K562 (cell line): Measurements from ENCODE around the gene FNDC4. TPM values are rescaled to one million over a fixed set of nuclear protein-coding genes. Genes with fewer than 3 reads are reported as not detected.

ENCODE experiments used
- ADNP ChIP-seq: fragments of 200-800 bp; sonication (Bioruptor generic); IDR thresholded peaks from 2 replicates; pipeline ENCODE4 v1.6.1; 2016; ENCODE audit warnings: missing genetic modification characterization, missing compliant biosample characterization
- BCOR ChIP-seq: fragments of 450-650 bp; IDR thresholded peaks from 2 replicates; pipeline ENCODE4 v1.6.1; 2016
- CBFA2T3 ChIP-seq: fragments of 450-650 bp; IDR thresholded peaks from 2 replicates; pipeline ENCODE4 v1.6.1; 2017
- CEBPB ChIP-seq: fragments of 450-650 bp; IDR thresholded peaks from 2 replicates; pipeline ENCODE4 v1.6.1; 2016; ENCODE audit warnings: missing genetic modification characterization, missing compliant biosample characterization
- CEBPG ChIP-seq, 3 experiments: fragments of 200-800 bp in 1 of 3; sonication (Bioruptor generic) in 1 of 3; sonication (generic) in 1 of 3; formaldehyde crosslinking in 1 of 3; IDR thresholded peaks in 2 of 3; conservative IDR thresholded peaks in 1 of 3; 2 replicates each; pipeline versions ENCODE4 v1.6.1 to v1.8.0; 2016 to 2022; ENCODE audit warnings: missing compliant biosample characterization in 2 of 3, missing genetic modification characterization in 2 of 3, mild to moderate bottlenecking in 1 of 3, missing genetic modification reagents in 1 of 3
- FOXK1 ChIP-seq: sonication (generic); formaldehyde crosslinking; IDR thresholded peaks from 2 replicates; pipeline ENCODE4 v1.8.0; 2022; ENCODE audit warnings: missing genetic modification reagents, mild to moderate bottlenecking, borderline replicate concordance
- HNRNPUL1 ChIP-seq: fragments of 200-400 bp; formaldehyde crosslinking; IDR thresholded peaks from 2 replicates; pipeline ENCODE4 v1.6.1; 2017; ENCODE audit warnings: low read length
- KDM1A ChIP-seq, 2 experiments: fragments of 450-650 bp; IDR thresholded peaks; 2 replicates each; pipeline ENCODE4 v1.6.1; 2016; ENCODE audit warnings: mild to moderate bottlenecking in 2 of 2
- KHSRP ChIP-seq: fragments of 450-650 bp; IDR thresholded peaks from 2 replicates; pipeline ENCODE4 v1.6.1; 2017
- NR2F6 ChIP-seq: fragments of 450-650 bp; formaldehyde crosslinking; IDR thresholded peaks from 2 replicates; pipeline ENCODE4 v1.4.0; 2020; ENCODE audit warnings: mild to moderate bottlenecking
- RFX7 ChIP-seq: fragments of 250-450 bp; sonication (Bioruptor Pico); IDR thresholded peaks from 2 replicates; pipeline ENCODE4 v1.5.1; 2021; ENCODE audit warnings: mild to moderate bottlenecking
- SMC3 ChIP-seq: conservative IDR thresholded peaks from 2 replicates; pipeline ENCODE4 v1.6.1; 2011; ENCODE audit warnings: low read depth, low read length, improper control_type of control experiment; ENCODE audit not compliant: insufficient read depth
- TEAD2 ChIP-seq: fragments of 450-650 bp; IDR thresholded peaks from 2 replicates; pipeline ENCODE4 v1.6.1; 2016; ENCODE audit warnings: missing genetic modification characterization, control low read depth, missing compliant biosample characterization
- ZNF121 ChIP-seq: sonication (generic); formaldehyde crosslinking; conservative IDR thresholded peaks from 2 replicates; pipeline ENCODE4 v1.8.0; 2022; ENCODE audit warnings: missing genetic modification reagents
- polyA plus RNA-seq, 8 experiments: library from polyadenylated mRNA; depleted of rRNA in 4 of 8; stranded (reverse) in 5 of 8; unstranded in 3 of 8; fragments of >200 nt; fragmentation: Nextera tagmentation in 2 of 8; fragmentation: Illumina TruSeq in 1 of 8; extraction: Ambion mirVana in 2 of 8; extraction: Trizol in 1 of 8; gene quantifications; 2 replicates each; pipeline versions ENCODE4 v1.2.1 to v1.2.3, GENCODE V29; 2011 to 2014; ENCODE audit warnings: inconsistent platforms in 1 of 8, missing spikeins in 1 of 8
- total RNA-seq, 7 experiments: library from RNA; depleted of rRNA in 6 of 7; stranded (reverse); fragments of >200 nt in 6 of 7; fragmentation: Illumina TruSeq in 2 of 7; extraction: Trizol in 2 of 7; gene quantifications; 2 replicates each; pipeline versions ENCODE4 v1.2.1 to v1.2.3, GENCODE V29; 2011 to 2021; ENCODE audit warnings: low replicate concordance in 1 of 7
- TF ChIP-seq, protein P1 (sequence below): sonication (generic); IDR thresholded peaks from 2 replicates; pipeline ENCODE4 v1.6.1; 2016
- TF ChIP-seq, protein P2 (sequence below): fragments of 450-650 bp; formaldehyde crosslinking; IDR thresholded peaks from 2 replicates; pipeline ENCODE4 v1.4.0; 2020; ENCODE audit warnings: mild to moderate bottlenecking, moderate library complexity
- TF ChIP-seq, protein P3 (sequence below): IDR thresholded peaks from 2 replicates; pipeline ENCODE4 v1.6.1; 2014; ENCODE audit warnings: antibody characterized with exemption
- TF ChIP-seq, protein P4 (sequence below), 2 experiments: fragments of 450-650 bp; IDR thresholded peaks; 2 replicates each; pipeline ENCODE4 v1.6.1; 2018; ENCODE audit warnings: mild to moderate bottlenecking in 2 of 2, low read depth in 1 of 2; ENCODE audit not compliant: partially characterized antibody in 2 of 2
- TF ChIP-seq, protein P5 (sequence below), 2 experiments: IDR thresholded peaks; 2 replicates each; pipeline ENCODE4 v1.6.1; 2012; ENCODE audit warnings: improper control_type of control experiment in 2 of 2, low read depth in 2 of 2, low read length in 2 of 2, borderline replicate concordance in 1 of 2

Gene FNDC4
- total and polyA plus RNA-seq, 9 of the 15 experiments (the other 6 are each of a cell fraction or from before 2014, with no cell fraction given) = 0.28 to 4.9 (median 2.3) TPM

DNA sequence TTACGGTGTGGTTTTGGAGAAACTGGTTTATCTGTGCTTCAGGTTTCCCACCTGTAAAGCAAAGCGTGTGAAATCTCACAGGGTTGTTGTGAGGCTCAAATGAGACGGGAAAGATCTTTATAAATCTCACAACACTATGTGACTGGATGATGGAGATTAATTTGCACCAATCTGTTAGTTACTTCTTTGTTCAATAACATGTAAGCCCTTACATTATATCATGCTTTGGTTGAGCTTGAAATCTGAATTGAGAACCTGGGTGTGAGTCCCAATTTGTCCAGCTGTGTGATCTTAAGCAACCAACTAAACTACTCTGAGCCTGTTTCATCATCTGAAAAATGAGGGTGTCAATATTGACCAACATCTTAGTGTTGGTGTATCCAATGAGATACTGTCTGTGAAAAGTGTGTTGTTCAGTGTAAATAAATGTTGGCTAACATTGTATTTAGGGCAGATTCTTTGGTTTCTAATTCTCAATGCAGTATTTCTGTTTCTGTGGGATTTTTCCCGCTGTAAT lies 898 bp upstream of the FNDC4 start (continued):
- TF ChIP-seq, protein P1, sequence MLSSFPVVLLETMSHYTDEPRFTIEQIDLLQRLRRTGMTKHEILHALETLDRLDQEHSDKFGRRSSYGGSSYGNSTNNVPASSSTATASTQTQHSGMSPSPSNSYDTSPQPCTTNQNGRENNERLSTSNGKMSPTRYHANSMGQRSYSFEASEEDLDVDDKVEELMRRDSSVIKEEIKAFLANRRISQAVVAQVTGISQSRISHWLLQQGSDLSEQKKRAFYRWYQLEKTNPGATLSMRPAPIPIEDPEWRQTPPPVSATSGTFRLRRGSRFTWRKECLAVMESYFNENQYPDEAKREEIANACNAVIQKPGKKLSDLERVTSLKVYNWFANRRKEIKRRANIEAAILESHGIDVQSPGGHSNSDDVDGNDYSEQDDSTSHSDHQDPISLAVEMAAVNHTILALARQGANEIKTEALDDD = no peak
- TF ChIP-seq, protein P2, sequence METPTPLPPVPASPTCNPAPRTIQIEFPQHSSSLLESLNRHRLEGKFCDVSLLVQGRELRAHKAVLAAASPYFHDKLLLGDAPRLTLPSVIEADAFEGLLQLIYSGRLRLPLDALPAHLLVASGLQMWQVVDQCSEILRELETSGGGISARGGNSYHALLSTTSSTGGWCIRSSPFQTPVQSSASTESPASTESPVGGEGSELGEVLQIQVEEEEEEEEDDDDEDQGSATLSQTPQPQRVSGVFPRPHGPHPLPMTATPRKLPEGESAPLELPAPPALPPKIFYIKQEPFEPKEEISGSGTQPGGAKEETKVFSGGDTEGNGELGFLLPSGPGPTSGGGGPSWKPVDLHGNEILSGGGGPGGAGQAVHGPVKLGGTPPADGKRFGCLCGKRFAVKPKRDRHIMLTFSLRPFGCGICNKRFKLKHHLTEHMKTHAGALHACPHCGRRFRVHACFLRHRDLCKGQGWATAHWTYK (CRISPR knock-in tag) = no peak
- TF ChIP-seq FOXK1 (CRISPR knock-in tag) = no peak
- TF ChIP-seq, protein P3, sequence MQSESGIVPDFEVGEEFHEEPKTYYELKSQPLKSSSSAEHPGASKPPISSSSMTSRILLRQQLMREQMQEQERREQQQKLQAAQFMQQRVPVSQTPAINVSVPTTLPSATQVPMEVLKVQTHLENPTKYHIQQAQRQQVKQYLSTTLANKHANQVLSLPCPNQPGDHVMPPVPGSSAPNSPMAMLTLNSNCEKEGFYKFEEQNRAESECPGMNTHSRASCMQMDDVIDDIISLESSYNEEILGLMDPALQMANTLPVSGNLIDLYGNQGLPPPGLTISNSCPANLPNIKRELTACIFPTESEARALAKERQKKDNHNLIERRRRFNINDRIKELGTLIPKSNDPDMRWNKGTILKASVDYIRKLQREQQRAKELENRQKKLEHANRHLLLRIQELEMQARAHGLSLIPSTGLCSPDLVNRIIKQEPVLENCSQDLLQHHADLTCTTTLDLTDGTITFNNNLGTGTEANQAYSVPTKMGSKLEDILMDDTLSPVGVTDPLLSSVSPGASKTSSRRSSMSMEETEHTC = no peak
- TF ChIP-seq NR2F6 (CRISPR knock-in tag) = no peak
- TF ChIP-seq, protein P4, sequence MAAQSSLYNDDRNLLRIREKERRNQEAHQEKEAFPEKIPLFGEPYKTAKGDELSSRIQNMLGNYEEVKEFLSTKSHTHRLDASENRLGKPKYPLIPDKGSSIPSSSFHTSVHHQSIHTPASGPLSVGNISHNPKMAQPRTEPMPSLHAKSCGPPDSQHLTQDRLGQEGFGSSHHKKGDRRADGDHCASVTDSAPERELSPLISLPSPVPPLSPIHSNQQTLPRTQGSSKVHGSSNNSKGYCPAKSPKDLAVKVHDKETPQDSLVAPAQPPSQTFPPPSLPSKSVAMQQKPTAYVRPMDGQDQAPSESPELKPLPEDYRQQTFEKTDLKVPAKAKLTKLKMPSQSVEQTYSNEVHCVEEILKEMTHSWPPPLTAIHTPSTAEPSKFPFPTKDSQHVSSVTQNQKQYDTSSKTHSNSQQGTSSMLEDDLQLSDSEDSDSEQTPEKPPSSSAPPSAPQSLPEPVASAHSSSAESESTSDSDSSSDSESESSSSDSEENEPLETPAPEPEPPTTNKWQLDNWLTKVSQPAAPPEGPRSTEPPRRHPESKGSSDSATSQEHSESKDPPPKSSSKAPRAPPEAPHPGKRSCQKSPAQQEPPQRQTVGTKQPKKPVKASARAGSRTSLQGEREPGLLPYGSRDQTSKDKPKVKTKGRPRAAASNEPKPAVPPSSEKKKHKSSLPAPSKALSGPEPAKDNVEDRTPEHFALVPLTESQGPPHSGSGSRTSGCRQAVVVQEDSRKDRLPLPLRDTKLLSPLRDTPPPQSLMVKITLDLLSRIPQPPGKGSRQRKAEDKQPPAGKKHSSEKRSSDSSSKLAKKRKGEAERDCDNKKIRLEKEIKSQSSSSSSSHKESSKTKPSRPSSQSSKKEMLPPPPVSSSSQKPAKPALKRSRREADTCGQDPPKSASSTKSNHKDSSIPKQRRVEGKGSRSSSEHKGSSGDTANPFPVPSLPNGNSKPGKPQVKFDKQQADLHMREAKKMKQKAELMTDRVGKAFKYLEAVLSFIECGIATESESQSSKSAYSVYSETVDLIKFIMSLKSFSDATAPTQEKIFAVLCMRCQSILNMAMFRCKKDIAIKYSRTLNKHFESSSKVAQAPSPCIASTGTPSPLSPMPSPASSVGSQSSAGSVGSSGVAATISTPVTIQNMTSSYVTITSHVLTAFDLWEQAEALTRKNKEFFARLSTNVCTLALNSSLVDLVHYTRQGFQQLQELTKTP (IDR thresholded peaks at IDR 0.05; ENCODE audit: low read depth in 1 of 2, partially characterized antibody in 2 of 2) = no peak
- TF ChIP-seq ZNF121 = no peak
- TF ChIP-seq, protein P5, sequence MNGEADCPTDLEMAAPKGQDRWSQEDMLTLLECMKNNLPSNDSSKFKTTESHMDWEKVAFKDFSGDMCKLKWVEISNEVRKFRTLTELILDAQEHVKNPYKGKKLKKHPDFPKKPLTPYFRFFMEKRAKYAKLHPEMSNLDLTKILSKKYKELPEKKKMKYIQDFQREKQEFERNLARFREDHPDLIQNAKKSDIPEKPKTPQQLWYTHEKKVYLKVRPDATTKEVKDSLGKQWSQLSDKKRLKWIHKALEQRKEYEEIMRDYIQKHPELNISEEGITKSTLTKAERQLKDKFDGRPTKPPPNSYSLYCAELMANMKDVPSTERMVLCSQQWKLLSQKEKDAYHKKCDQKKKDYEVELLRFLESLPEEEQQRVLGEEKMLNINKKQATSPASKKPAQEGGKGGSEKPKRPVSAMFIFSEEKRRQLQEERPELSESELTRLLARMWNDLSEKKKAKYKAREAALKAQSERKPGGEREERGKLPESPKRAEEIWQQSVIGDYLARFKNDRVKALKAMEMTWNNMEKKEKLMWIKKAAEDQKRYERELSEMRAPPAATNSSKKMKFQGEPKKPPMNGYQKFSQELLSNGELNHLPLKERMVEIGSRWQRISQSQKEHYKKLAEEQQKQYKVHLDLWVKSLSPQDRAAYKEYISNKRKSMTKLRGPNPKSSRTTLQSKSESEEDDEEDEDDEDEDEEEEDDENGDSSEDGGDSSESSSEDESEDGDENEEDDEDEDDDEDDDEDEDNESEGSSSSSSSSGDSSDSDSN (IDR thresholded peaks at IDR 0.05; ENCODE audit: borderline replicate concordance in 1 of 2, low read depth in 2 of 2, low read length in 2 of 2) = no peak
- peak; percentile 96 for TF ChIP-seq BCOR
- no peak for TF ChIP-seq RFX7 (CRISPR knock-in tag)
- no peak for TF ChIP-seq SMC3
- peak; percentile 76 to 80; a peak in 3 of 4 replicates for TF ChIP-seq KDM1A (IDR thresholded peaks at IDR 0.05)
- TF ChIP-seq CEBPB (tag) = peak; percentile 60
- TF ChIP-seq CBFA2T3 = no peak
- no peak for TF ChIP-seq CEBPG (CRISPR knock-in tag; IDR thresholded peaks at IDR 0.05)
- peak; percentile 51 to 79; a peak in 3 of 4 replicates for TF ChIP-seq CEBPG (tag; conservative IDR thresholded peaks at IDR 0.05 in 1 of 2, IDR thresholded peaks at IDR 0.05 in 1 of 2)
- no peak for TF ChIP-seq TEAD2 (tag)
- TF ChIP-seq HNRNPUL1 = no peak
- peak; percentile 83 for TF ChIP-seq ADNP (tag)
- TF ChIP-seq KHSRP = no peak
